GM12874 (cell line): ENCODE data around the gene RNF208.

Source experiments
- TF ChIP-seq, protein P1 (sequence below): IDR thresholded peaks from 2 replicates; pipeline ENCODE4 v1.5.1; 2011; ENCODE audit warnings: low read depth, mild to moderate bottlenecking, control low read depth, low read length, moderate library complexity; ENCODE audit not compliant: insufficient read depth

Gene RNF208

GRCh38 chr9:137213160-137214060 is 8.6 kb downstream of the RNF208 start:
- TF ChIP-seq, protein P1, sequence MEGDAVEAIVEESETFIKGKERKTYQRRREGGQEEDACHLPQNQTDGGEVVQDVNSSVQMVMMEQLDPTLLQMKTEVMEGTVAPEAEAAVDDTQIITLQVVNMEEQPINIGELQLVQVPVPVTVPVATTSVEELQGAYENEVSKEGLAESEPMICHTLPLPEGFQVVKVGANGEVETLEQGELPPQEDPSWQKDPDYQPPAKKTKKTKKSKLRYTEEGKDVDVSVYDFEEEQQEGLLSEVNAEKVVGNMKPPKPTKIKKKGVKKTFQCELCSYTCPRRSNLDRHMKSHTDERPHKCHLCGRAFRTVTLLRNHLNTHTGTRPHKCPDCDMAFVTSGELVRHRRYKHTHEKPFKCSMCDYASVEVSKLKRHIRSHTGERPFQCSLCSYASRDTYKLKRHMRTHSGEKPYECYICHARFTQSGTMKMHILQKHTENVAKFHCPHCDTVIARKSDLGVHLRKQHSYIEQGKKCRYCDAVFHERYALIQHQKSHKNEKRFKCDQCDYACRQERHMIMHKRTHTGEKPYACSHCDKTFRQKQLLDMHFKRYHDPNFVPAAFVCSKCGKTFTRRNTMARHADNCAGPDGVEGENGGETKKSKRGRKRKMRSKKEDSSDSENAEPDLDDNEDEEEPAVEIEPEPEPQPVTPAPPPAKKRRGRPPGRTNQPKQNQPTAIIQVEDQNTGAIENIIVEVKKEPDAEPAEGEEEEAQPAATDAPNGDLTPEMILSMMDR = peak; percentile 29; the same call in 1 of the 2 replicates

DNA sequence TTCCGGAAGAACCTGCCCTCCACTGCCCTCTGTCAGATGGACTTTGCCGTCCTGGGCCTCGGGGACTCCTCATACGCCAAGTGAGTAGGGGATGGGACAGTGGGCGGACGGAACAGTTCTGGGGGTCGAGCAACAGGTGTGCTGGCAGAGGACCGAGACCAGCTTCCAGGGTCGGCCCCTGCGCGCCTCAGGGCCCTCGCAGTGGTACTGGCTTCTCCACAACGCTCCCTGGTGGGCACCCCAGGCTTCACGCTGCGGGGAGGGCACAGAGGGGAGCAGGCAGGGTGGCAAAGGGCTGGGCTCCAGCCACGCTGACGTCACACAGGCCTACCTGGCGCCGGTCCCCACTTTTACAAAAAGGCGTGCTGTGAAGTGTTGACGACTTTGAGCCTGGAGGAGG is 9.5 kb downstream of the RNF208 start:
- TF ChIP-seq, protein P1 = no peak

- TF ChIP-seq, protein P1 = no peak
Observed at GRCh38 chr9:137211532-137211931, 10.5 kb downstream of the RNF208 start.

- TF ChIP-seq, protein P1 = no peak
Observed at GRCh38 chr9:137206602-137207001, 15.4 kb downstream of the RNF208 start.

DNA sequence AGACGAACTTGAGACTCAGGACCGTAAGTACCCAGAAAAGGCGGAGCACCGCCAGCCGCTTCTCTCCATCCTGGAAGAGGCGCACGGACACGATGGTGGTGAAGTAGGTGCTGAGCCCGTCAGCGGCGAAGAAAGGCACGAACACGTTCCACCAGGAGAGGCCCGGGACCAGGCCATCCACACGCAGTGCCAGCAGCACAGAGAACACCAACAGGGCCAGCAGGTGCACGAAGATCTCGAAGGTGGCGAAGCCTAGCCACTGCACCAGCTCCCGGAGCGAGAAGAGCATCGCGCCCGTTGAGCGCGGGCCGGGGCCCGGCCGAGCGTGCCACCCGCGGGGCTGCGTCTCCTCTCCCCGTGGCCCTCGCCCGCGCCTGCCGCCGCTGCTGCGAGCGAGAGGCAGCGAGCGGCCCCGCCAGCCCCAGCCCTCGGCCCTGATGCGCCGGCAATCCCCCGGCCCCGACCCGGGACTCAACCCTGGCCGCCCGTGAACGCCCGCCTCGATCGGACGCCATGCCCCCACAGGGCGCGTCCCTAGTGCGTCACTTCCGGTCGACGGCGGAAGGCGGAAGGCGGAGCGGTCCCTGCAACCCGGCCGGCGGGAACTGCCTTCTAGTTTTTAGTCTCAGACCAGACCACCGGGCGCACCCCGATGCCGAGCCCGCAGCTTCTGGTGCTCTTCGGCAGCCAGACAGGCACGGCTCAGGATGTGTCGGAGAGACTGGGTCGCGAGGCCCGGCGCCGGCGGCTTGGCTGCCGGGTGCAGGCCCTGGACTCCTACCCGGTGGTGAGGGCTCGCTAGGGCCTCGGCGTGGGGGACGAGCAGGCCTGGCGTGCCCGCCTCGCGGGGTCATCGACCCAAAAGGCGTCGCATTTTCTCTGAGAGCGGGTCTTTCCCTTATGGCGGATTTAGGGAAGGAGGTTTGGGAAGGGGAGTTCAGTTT is 16.6 kb downstream of the RNF208 start, which contains the start of the genes NDOR1 and TMEM203:
TSS of gene NDOR1 (plus strand) at position 575 of the 944 bp plus-strand sequence. CDS start at position 653, 78 bp downstream.
TSS of gene TMEM203 (minus strand) at position 523 of the 944 bp plus-strand sequence. CDS start at position 289, 234 bp downstream.
- TF ChIP-seq, protein P1 = no peak

GRCh38 chr9:137204731-137205125 is 17.3 kb downstream of the RNF208 start:
- TF ChIP-seq, protein P1 = no peak

GRCh38 chr9:137202966-137203365 is 19.1 kb downstream of the RNF208 start:
- TF ChIP-seq, protein P1 = no peak
